Suprapubic skin (tissue), 4 donors: ENCODE measurements around the gene FKBP5.

Source experiments
- CTCF ChIP-seq, 2 donors: fragments of 200-600 bp in 1 of 2; fragments of 450-650 bp in 1 of 2; sonication (generic) in 1 of 2; IDR thresholded peaks; one replicate each; pipeline ENCODE4 v1.5.1; 2016 to 2019; ENCODE audit warnings: antibody characterized with exemption in 2 of 2, mild to moderate bottlenecking in 1 of 2, moderate library complexity in 1 of 2
- EP300 ChIP-seq: sonication (generic); formaldehyde crosslinking; IDR thresholded peaks from one replicate; pipeline ENCODE4 v1.6.1; 2017; ENCODE audit warnings: antibody characterized with exemption
- POLR2A ChIP-seq, 2 donors: fragments of 450-650 bp; IDR thresholded peaks; one replicate each; pipeline ENCODE4 v1.6.1; 2017; ENCODE audit warnings: antibody characterized with exemption in 2 of 2, mild to moderate bottlenecking in 2 of 2, moderate library complexity in 2 of 2
- POLR2AphosphoS5 ChIP-seq, 3 donors: sonication (generic); formaldehyde crosslinking; IDR thresholded peaks; one replicate each; pipeline ENCODE4 v1.6.1; 2017; ENCODE audit warnings: antibody characterized with exemption in 3 of 3

GRCh38 chr6:35547676-35548075 lies 141.0 kb downstream of the FKBP5 start:
- TF ChIP-seq CTCF (IDR thresholded peaks at IDR 0.05) (no peak), POLR2A (IDR thresholded peaks at IDR 0.05) (no peak), POLR2AphosphoS5 (IDR thresholded peaks at IDR 0.05) (no peak), EP300 (no peak)
